Measurements from ENCODE around the gene CYBC1.

- TF ChIP-seq PBX3 (IDR thresholded peaks at IDR 0.05) (no peak), MAX (IDR thresholded peaks at IDR 0.05) (no peak), CTCF (IDR thresholded peaks at IDR 0.05) (no peak)
Observed at GRCh38 chr17:82480318-82480717, 29.8 kb upstream of the CYBC1 start.
